HG03025 (cell line): ENCODE results near the gene FMO1.
"Not testable (repeated sequence)": the region's sequence is repeated elsewhere in the genome, so short reads cannot be mapped to it uniquely, and the experiment has no call there.

Source experiments
- ATAC-seq: cut with Tn5 transposase; IDR thresholded peaks from one replicate; pipeline ENCODE4 v1.9.1; 2021; ENCODE audit warnings: mild to moderate bottlenecking, moderate library complexity; ENCODE audit not compliant: unreplicated experiment, low FRiP score

Gene FMO1

GRCh38 chr1:171231326-171231725, 17.0 kb upstream of the FMO1 start:
- ATAC-seq = no peak

- no peak for ATAC-seq
These were observed 15.1 kb upstream of the FMO1 start for GRCh38 chr1:171233183-171233582.

GRCh38 chr1:171236231-171236630, 12.1 kb upstream of the FMO1 start:
- not testable (repeated sequence) for ATAC-seq

- ATAC-seq = no peak
These were observed 4.4 kb upstream of the FMO1 start for GRCh38 chr1:171243878-171244277.

DNA sequence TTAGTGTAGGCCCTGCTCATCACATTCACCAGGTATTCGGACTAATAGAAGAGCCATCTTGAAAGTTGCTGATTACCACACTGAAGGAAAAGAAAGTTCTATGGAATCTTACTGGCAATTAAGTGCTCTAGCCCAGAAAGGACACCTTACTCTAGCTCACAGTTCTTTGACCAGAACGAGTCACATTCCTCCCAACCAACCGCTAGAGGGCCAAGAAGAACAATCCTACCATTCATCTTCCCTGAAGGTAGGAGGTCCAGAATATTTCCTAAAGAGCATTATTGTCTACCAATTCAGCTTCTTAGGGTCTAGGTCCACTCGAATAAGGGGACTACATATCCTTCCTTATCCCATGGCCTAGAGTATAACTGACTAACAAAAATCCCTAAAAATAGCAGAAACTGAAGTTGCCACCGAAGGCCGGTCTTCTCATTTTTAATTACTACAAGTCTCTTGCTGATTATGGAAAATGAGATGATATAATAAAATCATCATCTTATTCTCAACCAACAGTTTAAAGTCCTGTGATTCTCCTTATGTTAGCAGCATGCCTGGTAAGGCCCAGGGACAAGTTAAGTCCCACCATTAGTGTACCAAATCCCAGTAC, 2.7 kb upstream of the FMO1 start:
- peak; percentile 69 for ATAC-seq

DNA sequence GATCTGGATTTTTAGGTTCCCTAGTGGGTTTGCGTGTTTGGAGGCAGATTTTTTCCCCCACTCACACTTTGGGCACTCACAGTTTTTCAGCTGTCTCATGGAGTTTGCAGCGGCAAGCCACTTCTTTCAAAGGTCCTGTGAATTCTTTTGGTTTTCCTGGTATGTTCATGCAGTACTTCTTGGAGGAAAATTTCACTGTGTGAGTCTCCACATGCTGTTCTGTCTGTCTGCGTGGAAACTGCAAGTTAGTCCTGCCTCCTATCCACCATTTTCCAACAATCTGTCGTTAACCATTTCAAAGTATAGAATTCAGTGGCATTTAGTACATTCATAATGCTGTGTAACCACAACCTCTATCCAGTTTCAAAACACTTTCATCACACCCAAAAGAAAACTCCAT, 793 bp upstream of the FMO1 start:
- no peak for ATAC-seq

DNA sequence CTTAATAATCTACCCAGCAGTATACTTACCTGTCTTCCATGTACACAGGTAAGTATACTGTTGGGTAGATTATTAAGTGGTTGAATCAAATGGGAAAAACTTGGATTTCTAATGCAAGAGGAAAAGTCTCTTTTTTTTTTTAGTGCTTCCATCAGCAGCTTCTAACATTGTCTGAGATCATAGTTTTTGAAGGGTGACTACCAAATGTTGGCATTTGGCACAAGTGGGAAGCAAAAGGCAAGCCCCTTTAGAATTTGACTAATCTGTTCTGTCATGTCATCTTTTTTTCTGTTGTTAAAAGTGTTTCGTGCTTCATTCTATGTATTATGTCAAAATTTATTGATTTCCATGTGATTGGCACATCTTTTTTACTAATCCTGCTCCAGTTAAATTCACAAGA, 547 bp downstream of the FMO1 start:
- no peak for ATAC-seq

DNA sequence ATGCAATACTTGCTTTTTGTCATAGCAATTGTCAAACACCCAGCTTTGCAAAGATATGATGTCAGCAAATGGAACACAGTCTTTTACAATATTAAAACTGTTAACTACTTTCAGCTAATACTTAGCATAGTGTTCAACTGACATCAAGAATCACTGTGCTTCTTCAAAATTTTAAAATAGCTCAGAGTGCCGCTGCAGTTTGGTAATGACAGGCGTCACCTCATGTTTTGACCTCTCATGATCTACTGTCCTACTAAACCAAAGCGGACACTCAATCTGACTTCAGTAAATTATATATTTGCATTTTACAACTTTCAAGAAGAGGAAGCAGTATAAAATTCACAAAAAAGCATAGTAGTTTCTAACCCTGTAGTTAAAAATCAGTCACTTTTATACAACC, 2.0 kb downstream of the FMO1 start:
- no peak for ATAC-seq

- ATAC-seq = no peak
These were observed 3.0 kb downstream of the FMO1 start for GRCh38 chr1:171251042-171251951.

DNA sequence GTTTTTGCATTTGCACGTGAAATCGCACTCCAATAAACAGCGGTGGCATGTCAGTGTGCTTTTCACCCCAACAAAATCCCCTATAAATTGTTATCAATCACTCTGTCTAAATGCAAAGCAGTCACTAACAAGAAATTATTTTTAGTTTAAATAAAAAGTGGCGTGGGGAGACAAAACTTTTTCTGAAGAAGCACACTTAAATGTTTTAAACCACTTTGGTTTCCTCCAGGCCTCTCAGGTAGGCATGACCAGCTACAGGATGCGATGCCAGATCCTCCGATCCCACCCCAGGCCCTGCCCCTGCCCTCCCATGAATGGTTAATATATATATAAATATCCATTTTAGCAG, 3.6 kb downstream of the FMO1 start:
- no peak for ATAC-seq

- ATAC-seq = peak; percentile 92
These were observed 4.2 kb downstream of the FMO1 start for GRCh38 chr1:171252482-171252881.

- ATAC-seq = no peak
These were observed 6.6 kb downstream of the FMO1 start for GRCh38 chr1:171254859-171255258.

DNA sequence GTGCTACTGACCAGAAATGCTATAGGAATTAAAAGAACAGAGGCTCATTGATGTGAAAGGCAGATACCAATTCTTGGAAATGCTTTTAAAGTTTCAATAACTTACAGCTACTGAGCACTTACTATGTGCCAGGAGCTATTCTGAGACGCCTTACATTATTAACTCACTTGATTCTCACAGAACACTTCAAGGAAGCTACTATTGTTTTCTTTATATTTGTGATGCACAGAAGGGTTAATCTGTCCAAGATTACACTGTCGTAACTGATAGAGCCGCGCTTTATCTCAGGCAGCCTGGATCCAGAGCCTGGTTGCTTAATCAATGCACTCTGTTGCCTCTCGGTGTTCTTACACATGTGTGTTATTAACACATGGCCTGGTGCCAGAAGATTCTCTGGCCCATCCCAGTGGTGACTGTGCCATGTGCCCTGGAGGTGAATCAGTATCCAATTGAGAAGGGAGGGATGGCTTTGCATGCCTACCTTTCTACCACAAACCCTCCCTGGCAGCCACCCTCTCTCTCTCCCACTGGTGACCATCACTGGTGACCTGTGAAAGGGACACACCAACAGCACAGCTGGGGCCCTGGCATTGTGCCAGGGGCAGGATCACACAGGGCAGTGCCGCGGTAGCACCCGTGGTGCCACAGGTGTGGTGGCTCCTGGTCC, 8.8 kb downstream of the FMO1 start:
- ATAC-seq = no peak

DNA sequence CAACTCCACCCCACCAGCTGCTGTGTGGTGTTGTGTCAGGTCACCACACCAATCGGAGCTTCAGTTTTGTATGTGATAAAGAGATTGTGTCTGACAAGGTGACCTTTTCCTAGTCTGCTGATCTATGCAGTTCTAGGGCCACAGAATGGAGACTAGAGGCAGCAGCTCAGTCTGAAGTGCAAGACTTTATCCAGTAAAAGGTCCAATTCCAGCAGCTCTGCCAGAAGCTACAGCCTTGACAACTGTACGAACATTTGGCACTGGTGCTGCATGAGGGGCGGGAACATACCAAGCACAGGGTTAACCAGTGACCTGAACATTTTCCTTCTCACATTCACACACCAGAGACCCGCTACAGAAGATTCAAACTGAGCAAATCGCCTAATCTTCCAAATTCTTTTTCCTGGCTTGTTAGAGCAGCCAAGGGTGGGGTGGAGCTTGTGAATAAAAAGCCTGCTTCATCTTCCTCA, 9.3 kb downstream of the FMO1 start:
- ATAC-seq = no peak

DNA sequence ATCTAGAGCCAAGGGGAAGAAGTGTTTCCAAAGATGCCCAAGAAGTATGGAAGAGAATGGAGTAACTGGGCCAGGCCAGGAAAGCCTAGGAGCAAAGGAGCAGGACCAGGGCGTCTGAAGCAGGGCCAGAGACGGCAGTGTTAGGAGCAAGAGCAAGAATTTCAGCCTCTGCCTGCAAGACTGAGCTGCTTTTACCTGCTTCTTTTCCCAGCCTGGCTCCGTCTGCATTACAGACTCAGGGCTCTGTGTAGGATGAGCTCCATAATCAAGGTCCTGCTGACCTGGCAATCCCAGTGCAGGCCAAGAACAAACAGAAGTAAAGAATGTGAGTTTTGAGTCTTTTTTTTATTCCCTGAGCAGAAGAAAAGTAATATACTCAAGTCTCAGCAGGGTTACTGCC, 10.1 kb downstream of the FMO1 start:
- ATAC-seq = no peak

DNA sequence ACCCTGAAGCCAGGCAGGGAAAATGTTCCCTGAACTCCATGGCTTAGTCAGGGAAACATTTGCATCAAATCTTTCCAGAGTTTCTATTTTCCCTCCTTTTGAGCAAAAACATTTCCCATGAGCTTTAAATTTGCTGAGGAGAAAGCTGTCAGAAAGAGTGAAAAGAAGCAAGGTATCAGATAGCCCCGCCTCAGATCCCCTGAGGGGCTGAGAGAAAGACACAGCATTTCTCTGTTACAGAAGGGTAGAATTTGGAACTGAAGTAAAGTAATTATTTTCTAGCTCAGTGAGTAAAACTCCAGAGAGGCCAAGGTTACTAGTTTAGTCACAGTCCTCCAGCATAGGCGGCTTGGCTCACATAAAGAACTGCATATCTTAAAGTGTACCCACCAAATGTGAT, 10.6 kb downstream of the FMO1 start:
- ATAC-seq = no peak

DNA sequence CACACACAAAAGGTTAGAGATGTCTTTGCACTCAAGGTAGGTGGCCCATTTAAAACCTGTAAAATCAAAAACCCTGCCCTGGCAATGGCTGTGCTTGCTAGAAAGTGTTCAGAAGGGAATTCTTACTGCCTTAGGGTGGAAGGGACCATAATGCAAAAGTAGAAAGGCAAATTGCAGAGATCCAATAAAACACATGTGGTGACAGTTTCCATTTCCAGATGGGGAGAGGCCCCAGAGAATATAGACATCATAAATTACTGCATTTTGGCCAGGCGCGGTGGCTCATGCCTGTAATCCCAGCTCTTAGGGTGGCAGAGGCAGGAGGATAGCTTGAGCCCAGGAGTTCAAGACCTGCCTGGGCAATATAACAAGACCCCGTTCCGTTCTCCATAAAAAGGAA, 13.0 kb downstream of the FMO1 start:
- ATAC-seq = no peak

GRCh38 chr1:171263901-171264300, 15.6 kb downstream of the FMO1 start:
- no peak for ATAC-seq

DNA sequence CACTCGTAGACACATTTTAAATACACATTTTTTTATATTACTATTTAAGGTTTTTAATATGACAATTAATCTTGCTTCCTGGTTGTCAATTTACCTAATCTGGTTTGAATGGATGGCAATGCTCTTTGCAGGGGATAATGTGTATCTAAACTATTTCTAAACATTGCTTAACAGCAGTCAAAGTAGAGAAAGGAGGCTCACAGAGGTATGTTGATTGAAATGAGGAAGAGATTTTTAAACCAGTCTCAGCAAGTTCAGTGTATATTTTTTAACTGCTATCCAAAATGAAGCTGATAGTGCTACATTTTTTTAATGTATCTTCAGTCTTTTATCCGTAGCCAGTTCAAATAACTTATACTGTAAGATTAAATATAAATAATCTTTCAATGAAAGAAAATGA, 17.4 kb downstream of the FMO1 start:
- no peak for ATAC-seq

- ATAC-seq = no peak
These were observed 18.6 kb downstream of the FMO1 start for GRCh38 chr1:171266930-171267329.

DNA sequence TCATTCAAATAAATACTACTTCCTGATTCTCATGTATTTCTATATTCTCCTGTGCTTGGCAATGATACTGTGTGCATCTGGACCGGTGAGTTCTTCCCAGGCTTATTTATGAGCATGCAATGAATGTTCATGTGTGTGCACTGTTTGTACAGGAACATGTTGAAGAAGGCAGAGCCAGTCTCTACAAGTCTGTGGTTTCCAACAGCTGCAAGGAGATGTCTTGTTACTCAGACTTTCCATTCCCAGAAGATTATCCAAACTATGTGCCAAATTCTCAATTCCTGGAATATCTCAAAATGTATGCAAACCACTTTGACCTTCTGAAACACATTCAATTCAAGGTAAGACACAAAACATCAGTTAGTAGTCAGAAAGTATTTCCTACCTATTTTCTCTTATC, 19.1 kb downstream of the FMO1 start:
- ATAC-seq = no peak

DNA sequence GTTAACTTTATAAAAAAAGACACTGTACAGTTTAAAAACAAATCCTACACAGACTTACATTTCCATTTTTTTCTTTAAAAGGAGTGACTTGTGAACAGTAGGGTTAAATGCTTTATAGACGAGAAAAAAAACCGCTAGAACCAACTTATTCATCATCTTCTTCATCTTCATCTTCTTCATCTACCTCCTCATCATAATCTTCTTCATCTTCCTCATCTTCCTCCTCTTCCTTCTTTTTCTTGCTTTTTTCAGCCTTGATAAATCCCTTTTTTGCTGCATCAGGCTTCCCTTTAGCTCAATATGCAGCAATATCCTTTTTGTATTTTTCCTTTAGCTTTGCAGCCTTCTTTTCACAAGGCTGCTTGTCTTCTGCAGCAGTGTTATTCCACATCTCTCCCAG, 22.5 kb downstream of the FMO1 start:
- ATAC-seq = no peak
